Fibroblast of mammary gland (primary cell): ENCODE data around the gene DUSP22.
"Not testable (repeated sequence)": the region's sequence is repeated elsewhere in the genome, so short reads cannot be mapped to it uniquely, and the experiment has no call there.

ENCODE experiments used
- DNase-seq: peaks from one replicate; pipeline ENCODE4 v3.0.0-alpha.2; 2010; ENCODE audit warnings: low read depth
- H3K4me3 ChIP-seq: 2 replicates; pipeline ENCODE4 v1.5.1; 2011; ENCODE audit warnings: low read depth, mild to moderate bottlenecking, low read length, moderate library complexity; ENCODE audit not compliant: control insufficient read depth
- TF ChIP-seq, protein P1 (sequence below): conservative IDR thresholded peaks from 2 replicates; pipeline ENCODE4 v1.5.1; 2011; ENCODE audit warnings: low read depth, low read length, inconsistent platforms; ENCODE audit not compliant: control insufficient read depth, insufficient read depth

The DUSP22 gene, protein sequence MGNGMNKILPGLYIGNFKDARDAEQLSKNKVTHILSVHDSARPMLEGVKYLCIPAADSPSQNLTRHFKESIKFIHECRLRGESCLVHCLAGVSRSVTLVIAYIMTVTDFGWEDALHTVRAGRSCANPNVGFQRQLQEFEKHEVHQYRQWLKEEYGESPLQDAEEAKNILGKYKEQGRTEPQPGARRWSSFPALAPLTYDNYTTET

DNA sequence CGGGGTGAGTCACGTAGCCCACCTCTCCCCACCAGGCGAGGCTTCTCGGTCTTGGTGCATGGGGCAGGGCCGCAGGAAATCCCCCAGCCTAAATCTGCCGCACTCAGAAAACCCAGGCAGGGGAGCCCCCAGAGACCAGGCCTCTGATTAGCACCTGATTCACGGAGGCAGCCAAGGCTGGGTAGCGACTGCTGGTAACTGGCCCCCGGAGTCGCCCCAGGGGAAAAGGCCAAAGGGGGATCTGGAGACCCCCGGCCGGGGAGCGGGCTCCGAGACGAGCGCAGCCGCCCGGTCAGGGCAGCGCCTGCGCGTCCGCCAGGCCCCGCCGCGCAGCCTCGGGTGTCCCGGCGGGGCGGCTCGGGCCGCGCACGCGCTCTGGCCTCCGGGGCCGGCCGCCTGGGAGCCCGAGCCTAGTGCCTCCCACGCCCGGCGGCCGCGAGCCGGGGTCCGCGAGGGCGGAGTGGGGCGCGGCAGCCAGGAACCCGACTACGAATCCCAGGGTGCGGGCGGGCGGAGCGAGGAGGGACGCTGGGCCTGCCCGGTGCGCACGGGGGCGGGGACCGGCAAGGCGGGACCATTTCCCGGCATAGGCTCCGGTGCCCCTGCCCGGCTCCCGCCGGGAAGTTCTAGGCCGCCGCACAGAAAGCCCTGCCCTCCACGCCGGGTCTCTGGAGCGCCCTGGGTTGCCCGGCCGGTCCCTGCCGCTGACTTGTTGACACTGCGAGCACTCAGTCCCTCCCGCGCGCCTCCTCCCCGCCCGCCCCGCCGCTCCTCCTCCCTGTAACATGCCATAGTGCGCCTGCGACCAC is at the start of gene DUSP22:
Gene DUSP22, plus strand, starts transcription at position 791 of the 809 bp plus-strand sequence. CDS start 53 bp downstream, outside the sequence.
- peak; percentile 84 for DNase-seq
- peak within 1 kb of the TSS; percentile 64 for H3K4me3 ChIP-seq

DNA sequence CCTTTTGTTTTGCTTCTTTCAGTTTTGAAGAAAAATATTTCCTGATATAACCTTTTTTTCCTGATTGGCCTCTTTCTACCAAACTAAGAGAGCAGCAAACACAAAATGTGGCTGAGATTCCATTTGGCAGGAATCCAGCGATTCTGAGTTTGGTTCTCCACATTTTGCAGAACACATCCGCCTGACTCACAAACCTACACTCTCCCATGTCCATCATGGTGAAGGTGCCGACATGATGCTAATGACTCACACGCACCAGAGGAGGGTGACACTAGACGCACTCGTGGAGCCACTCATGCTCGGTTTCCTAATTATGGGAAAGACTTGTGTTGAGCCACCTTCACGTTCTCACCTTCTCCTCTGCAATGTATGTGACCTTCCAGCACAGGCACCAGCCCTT is 45.9 kb upstream of the DUSP22 start:
- no peak overlapping the region for H3K4me3 ChIP-seq
- DNase-seq = peak; percentile 57
- TF ChIP-seq, protein P1, sequence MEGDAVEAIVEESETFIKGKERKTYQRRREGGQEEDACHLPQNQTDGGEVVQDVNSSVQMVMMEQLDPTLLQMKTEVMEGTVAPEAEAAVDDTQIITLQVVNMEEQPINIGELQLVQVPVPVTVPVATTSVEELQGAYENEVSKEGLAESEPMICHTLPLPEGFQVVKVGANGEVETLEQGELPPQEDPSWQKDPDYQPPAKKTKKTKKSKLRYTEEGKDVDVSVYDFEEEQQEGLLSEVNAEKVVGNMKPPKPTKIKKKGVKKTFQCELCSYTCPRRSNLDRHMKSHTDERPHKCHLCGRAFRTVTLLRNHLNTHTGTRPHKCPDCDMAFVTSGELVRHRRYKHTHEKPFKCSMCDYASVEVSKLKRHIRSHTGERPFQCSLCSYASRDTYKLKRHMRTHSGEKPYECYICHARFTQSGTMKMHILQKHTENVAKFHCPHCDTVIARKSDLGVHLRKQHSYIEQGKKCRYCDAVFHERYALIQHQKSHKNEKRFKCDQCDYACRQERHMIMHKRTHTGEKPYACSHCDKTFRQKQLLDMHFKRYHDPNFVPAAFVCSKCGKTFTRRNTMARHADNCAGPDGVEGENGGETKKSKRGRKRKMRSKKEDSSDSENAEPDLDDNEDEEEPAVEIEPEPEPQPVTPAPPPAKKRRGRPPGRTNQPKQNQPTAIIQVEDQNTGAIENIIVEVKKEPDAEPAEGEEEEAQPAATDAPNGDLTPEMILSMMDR = no peak

More for the DNA sequence above, at the start of gene DUSP22:
- TF ChIP-seq, protein P1 = no peak

DNA sequence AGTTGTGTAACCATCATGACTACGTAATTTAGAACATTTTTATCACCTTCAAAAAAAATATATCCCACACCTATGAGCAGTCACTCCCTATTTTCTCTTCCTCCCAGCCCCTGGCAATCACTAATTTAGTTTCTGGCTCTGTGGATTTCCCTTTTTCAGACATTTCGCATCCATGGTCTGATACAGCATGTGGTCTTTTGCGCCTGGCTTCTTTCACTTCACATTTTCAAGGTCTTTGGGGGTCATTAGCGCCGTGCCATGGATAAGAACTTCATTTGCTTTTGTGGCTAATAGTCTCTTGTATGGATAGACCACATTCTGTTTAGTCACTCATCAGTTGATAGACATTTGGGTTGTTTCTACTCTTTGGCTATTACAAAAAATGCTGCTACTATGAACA is 44.9 kb upstream of the DUSP22 start:
- no peak overlapping the region for H3K4me3 ChIP-seq
- DNase-seq = no peak
- TF ChIP-seq, protein P1 = no peak

DNA sequence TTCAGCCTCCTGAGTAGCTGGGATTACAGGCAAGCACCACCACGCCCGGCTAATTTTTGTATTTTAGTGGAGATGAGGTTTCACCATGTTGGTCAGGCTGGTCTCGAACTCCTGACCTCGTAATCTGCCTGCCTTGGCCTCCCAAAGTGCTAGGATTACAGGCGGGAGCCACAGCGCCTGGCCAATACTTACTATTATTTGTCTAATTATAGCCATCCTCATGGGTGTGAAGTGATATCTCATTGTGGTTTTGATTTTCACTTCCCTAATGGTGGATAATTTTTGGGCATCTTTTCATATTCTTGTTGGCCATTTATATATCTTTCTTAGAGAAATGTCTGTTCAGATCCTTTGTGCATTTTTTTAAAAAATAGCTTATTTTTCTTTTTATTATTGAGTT is 44.2 kb upstream of the DUSP22 start:
- DNase-seq, H3K4me3 ChIP-seq: not testable (repeated sequence)

DNA sequence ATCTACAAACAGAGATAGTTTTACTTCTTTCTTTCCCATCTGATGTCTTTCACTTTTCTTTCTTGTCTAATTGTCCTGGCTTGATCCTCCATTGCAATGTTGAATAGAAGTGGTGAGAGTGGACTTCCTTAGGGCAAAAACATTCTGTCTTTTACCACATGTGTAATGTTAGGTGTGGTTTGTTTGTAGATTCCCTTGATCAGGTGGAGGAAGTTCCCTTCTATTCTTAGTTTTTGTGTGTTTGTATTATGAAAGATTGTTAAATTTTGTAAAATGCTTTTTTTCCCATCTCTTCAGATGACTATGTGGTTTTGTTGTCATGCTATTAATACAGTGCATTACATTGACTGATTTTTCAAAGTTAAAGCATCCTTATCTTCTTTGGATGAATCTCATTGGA is 41.6 kb upstream of the DUSP22 start:
- H3K4me3 ChIP-seq = no peak overlapping the region
- TF ChIP-seq, protein P1 = no peak
- DNase-seq = no peak

DNA sequence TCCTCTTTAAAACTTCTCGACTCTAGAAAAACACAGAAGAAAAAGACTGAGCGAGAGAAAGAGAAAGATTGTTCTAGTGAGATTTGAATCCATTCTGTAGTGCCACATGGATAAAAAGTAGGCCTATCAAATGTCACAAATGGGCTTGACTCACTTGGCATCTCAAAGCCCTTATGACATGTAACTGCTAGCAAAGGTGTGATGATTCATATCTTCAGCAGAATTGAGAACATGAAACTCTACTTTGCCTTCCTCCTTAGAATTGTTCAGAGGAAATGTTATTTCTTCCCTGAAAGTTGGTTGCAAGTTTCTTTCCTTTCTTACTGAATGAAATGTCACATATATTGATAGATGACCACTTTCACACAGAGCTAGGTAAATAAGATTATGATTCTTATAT is 40.4 kb upstream of the DUSP22 start:
- peak; percentile 45 for DNase-seq
- TF ChIP-seq, protein P1 = no peak
- no peak overlapping the region for H3K4me3 ChIP-seq

DNA sequence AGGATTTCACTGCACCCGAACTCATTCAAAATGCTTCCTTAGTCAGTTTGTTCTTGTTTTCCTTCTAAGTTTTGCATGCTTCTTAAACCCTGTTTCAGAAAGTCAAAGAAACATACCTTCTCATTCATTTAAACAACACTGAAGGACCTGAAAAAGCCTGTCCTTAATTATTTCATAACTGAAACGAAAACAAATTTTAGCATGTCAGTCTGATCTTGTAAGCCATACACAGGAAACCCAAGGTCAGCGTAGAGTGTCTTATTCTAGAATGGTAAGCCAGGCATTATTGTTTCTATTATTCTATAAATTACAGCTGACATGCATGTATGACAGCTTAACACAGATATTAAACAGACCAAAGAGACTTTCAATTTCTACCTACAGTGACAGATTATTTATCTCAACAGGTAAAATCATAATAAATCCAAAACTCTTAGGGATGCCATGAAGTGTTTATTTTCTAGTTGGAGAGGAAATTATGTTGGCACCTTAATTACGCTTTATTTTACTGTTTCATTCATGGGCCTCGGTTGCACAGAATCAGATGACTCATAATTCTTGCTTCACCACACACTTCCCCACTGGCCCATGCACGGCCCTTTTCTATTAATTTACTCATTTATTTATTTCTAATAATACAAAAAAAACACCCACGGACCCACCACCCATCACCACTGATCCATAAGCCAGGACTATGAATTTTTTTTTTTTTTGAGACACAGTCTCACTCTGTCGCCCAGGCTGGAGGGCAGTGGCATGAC is 39.3 kb upstream of the DUSP22 start:
- H3K4me3 ChIP-seq = no peak overlapping the region
- DNase-seq = peak; percentile 15
- TF ChIP-seq, protein P1 = no peak
